H1 (cell line): ENCODE results near the gene TAS2R16. TPM values are rescaled to one million over a fixed set of nuclear protein-coding genes. Genes with fewer than 3 reads are reported as not detected.

ENCODE experiments used
- CTCF ChIA-PET: fragments of 300-600 bp; sonication (Branson Sonifier 250); formaldehyde crosslinking; loops from one replicate; lab custom pipeline; 2021; ENCODE audit not compliant: partially characterized antibody; lab: Charles Lee
- POLR2A ChIA-PET: fragments of 300-600 bp; sonication (Branson Sonifier 250); formaldehyde crosslinking; loops from one replicate; lab custom pipeline; 2021; ENCODE audit warnings: inconsistent platforms; ENCODE audit not compliant: partially characterized antibody; lab: Charles Lee
- DNase-seq, 2 experiments: peaks; one replicate each; pipeline versions ENCODE4 v3.0.0 to v3.0.0-alpha.2; 2010 to 2022; ENCODE audit warnings: low spot score in 2 of 2, low read depth in 1 of 2, mixed read lengths in 1 of 2
- FAIRE-seq: peaks from 2 replicates; lab custom pipeline; 2011; peaks lifted over from hg19 to GRCh38; lab: Jason Lieb, UNC
- H2AFZ ChIP-seq: 2 replicates; pipeline ENCODE4 v1.8.1; 2012; ENCODE audit warnings: low read length, inconsistent platforms
- H2AK5ac ChIP-seq: 2 replicates; pipeline ENCODE4 v1.6.1; 2013; ENCODE audit warnings: low read depth, low read length
- H2BK120ac ChIP-seq: replicated peaks from 2 replicates; pipeline ENCODE3; 2013; ENCODE audit warnings: low read depth, low read length, inconsistent platforms
- H2BK12ac ChIP-seq: 2 replicates; pipeline ENCODE4 v1.6.1; 2013; ENCODE audit warnings: low read depth, low read length
- H2BK15ac ChIP-seq: 2 replicates; pipeline ENCODE4 v1.6.1; 2013; ENCODE audit warnings: low read length
- H2BK20ac ChIP-seq: 2 replicates; pipeline ENCODE4 v1.6.1; 2013; ENCODE audit warnings: low read length
- H2BK5ac ChIP-seq: 2 replicates; pipeline ENCODE4 v1.6.1; 2013; ENCODE audit warnings: low read depth, low read length
- H3K14ac ChIP-seq: 2 replicates; pipeline ENCODE4 v1.6.1; 2013; ENCODE audit warnings: inconsistent platforms; ENCODE audit not compliant: insufficient read length
- H3K18ac ChIP-seq: 2 replicates; pipeline ENCODE4 v1.6.1; 2013; ENCODE audit warnings: low read length; ENCODE audit errors: extremely low read depth
- H3K23ac ChIP-seq: 2 replicates; pipeline ENCODE4 v1.6.1; 2013; ENCODE audit warnings: inconsistent platforms; ENCODE audit not compliant: insufficient read length
- H3K23me2 ChIP-seq: 2 replicates; pipeline ENCODE4 v1.6.1; 2013; ENCODE audit warnings: low read depth, low read length
- H3K27ac ChIP-seq: 2 replicates; pipeline ENCODE4 v1.6.1; 2011; ENCODE audit warnings: low read depth, low read length, inconsistent platforms
- H3K27me3 ChIP-seq, 4 experiments: replicated peaks in 1 of 4; 1 replicate in 1 of 4; 2 replicates in 3 of 4; pipeline versions ENCODE4 v1.6.1 to v1.8.1; 2011 to 2013; ENCODE audit warnings: low read length in 3 of 4, mild to moderate bottlenecking in 3 of 4, inconsistent platforms in 2 of 4, mixed read lengths in 2 of 4, moderate library complexity in 1 of 4; ENCODE audit not compliant: control insufficient read depth in 3 of 4, insufficient read depth in 3 of 4; ENCODE audit errors: extremely low read depth in 1 of 4
- H3K36me3 ChIP-seq, 4 experiments: 2 replicates each; pipeline versions ENCODE4 v1.6.1 to v1.8.1; 2011 to 2013; ENCODE audit warnings: mild to moderate bottlenecking in 4 of 4, low read length in 3 of 4, moderate library complexity in 2 of 4, control low read depth in 1 of 4, inconsistent platforms in 1 of 4; ENCODE audit not compliant: insufficient read depth in 4 of 4, control insufficient read depth in 2 of 4
- H3K4ac ChIP-seq: replicated peaks from 2 replicates; pipeline ENCODE3; 2013; ENCODE audit warnings: low read length, low read depth, mixed read lengths, inconsistent platforms; ENCODE audit not compliant: insufficient read length
- H3K4me1 ChIP-seq, 4 experiments: replicated peaks in 1 of 4; 1 replicate in 1 of 4; 2 replicates in 3 of 4; pipeline versions ENCODE4 v1.6.1 to v1.8.1; 2011 to 2013; ENCODE audit warnings: low read length in 3 of 4, inconsistent platforms in 2 of 4, mixed read lengths in 1 of 4; ENCODE audit not compliant: insufficient read depth in 4 of 4, control insufficient read depth in 3 of 4
- H3K4me2 ChIP-seq, 2 experiments: 2 replicates each; pipeline versions ENCODE4 v1.6.1 to v1.8.1; 2011 to 2013; ENCODE audit warnings: low read depth in 2 of 2, low read length in 2 of 2, control low read depth in 1 of 2, inconsistent platforms in 1 of 2, mild to moderate bottlenecking in 1 of 2; ENCODE audit not compliant: insufficient read depth in 1 of 2
- H3K4me3 ChIP-seq, 4 experiments: fragments of 200-600, 300-600 bp in 1 of 4; sonication (generic), shearing (Covaris generic), sonication (Bioruptor Twin) in 1 of 4; 2 replicates each; pipeline versions ENCODE4 v1.5.1 to v1.8.1; 2011 to 2016; ENCODE audit warnings: low read length in 4 of 4, low read depth in 3 of 4, control low read depth in 2 of 4, inconsistent platforms in 2 of 4, mild to moderate bottlenecking in 2 of 4, mixed read lengths in 1 of 4, moderate library complexity in 1 of 4; ENCODE audit not compliant: insufficient read depth in 2 of 4; ENCODE audit errors: extremely low read depth in 1 of 4
- H3K56ac ChIP-seq: replicated peaks from 2 replicates; pipeline ENCODE3; 2013; ENCODE audit warnings: low read depth, mild to moderate bottlenecking, mixed read lengths, low read length, inconsistent platforms; ENCODE audit not compliant: insufficient read length
- H3K79me1 ChIP-seq: 2 replicates; pipeline ENCODE4 v1.6.1; 2013; ENCODE audit warnings: low read depth, low read length, control low read depth
- H3K79me2 ChIP-seq, 2 experiments: 2 replicates each; pipeline versions ENCODE4 v1.6.1 to v1.8.1; 2012 to 2013; ENCODE audit warnings: low read length in 2 of 2, mild to moderate bottlenecking in 2 of 2, inconsistent platforms in 1 of 2; ENCODE audit not compliant: insufficient read depth in 2 of 2, control insufficient read depth in 1 of 2
- H3K9ac ChIP-seq, 4 experiments: replicated peaks in 1 of 4; 1 replicate in 1 of 4; 2 replicates in 3 of 4; pipeline versions ENCODE4 v1.6.1 to v1.8.1; 2011 to 2013; ENCODE audit warnings: low read depth in 3 of 4, low read length in 3 of 4, control low read depth in 2 of 4, mild to moderate bottlenecking in 2 of 4, moderate library complexity in 2 of 4, inconsistent platforms in 1 of 4; ENCODE audit errors: extremely low read depth in 1 of 4
- H3K9me3 ChIP-seq, 2 experiments: 2 replicates each; pipeline versions ENCODE4 v1.6.1 to v1.8.1; 2012 to 2013; ENCODE audit warnings: mild to moderate bottlenecking in 2 of 2, moderate library complexity in 2 of 2, control low read depth in 1 of 2, inconsistent platforms in 1 of 2, low read depth in 1 of 2, low read length in 1 of 2, mixed read lengths in 1 of 2; ENCODE audit not compliant: insufficient read depth in 2 of 2
- H4K20me1 ChIP-seq, 2 experiments: replicated peaks in 1 of 2; 2 replicates each; pipeline versions ENCODE3 to v1.8.1; 2011 to 2013; ENCODE audit warnings: inconsistent platforms in 2 of 2, low read length in 2 of 2, mild to moderate bottlenecking in 1 of 2; ENCODE audit not compliant: insufficient read depth in 2 of 2, control insufficient read depth in 1 of 2
- H4K5ac ChIP-seq: 2 replicates; pipeline ENCODE4 v1.6.1; 2013; ENCODE audit warnings: low read length, low read depth, mixed read lengths, inconsistent platforms; ENCODE audit not compliant: insufficient read length
- H4K8ac ChIP-seq: 2 replicates; pipeline ENCODE4 v1.8.0; 2013; ENCODE audit warnings: mild to moderate bottlenecking, moderate library complexity, low read length, inconsistent platforms; ENCODE audit not compliant: insufficient read depth; ENCODE audit errors: extremely low read depth
- H4K91ac ChIP-seq: replicated peaks from 2 replicates; pipeline ENCODE3; 2013; ENCODE audit warnings: low read length, mixed read lengths, inconsistent platforms; ENCODE audit not compliant: insufficient read length
- CTCF ChIP-seq, 3 experiments: IDR thresholded peaks; 1 replicate in 2 of 3; 2 replicates in 1 of 3; pipeline versions ENCODE4 v1.5.1 to v1.6.1; 2011; ENCODE audit warnings: low read length in 3 of 3, mild to moderate bottlenecking in 3 of 3, inconsistent platforms in 2 of 3, low read depth in 1 of 3, moderate library complexity in 1 of 3; ENCODE audit not compliant: insufficient read depth in 1 of 3; ENCODE audit errors: control extremely low read depth in 1 of 3
- KDM1A ChIP-seq: fragments of 200-600, 300-600 bp; sonication (generic); IDR thresholded peaks from 2 replicates; pipeline ENCODE4 v1.7.1; 2016; ENCODE audit warnings: mild to moderate bottlenecking, low read length, borderline replicate concordance
- KDM4A ChIP-seq: IDR thresholded peaks from one replicate; pipeline ENCODE4 v1.7.1; 2012; ENCODE audit warnings: low read depth, mild to moderate bottlenecking, moderate library complexity, low read length, inconsistent platforms; ENCODE audit not compliant: severe bottlenecking
- TAF7 ChIP-seq: optimal IDR thresholded peaks from 2 replicates; pipeline ENCODE3; 2011; ENCODE audit warnings: low read depth, mild to moderate bottlenecking, inconsistent platforms, low read length, moderate library complexity, borderline replicate concordance
- TBP ChIP-seq: IDR thresholded peaks from 2 replicates; pipeline ENCODE4 v1.6.1; 2011; ENCODE audit warnings: low read depth, low read length, improper control_type of control experiment
- polyA plus RNA-seq, 7 experiments: library from polyadenylated mRNA; depleted of rRNA in 3 of 7; stranded (reverse) in 5 of 7; unstranded in 2 of 7; fragments of >200 nt in 5 of 7; fragments of 200-250 nt in 2 of 7; gene quantifications; 1 replicate in 5 of 7; 2 replicates in 1 of 7; 4 replicates in 1 of 7; pipeline versions ENCODE4 v1.2.1 to v1.2.3, GENCODE V29; 2011 to 2013; ENCODE audit warnings: missing spikeins in 2 of 7, mixed read lengths in 2 of 7
- total RNA-seq: library from RNA; stranded (reverse); fragmentation: NEBNext Ultra II Directional; extraction: Animal tissue kit (Norgen Biotek cat#: 25700); gene quantifications from 2 replicates; pipeline ENCODE4 v1.2.1, GENCODE V29; 2021

The TAS2R16 gene
- total and polyA plus RNA-seq, 2 of the 8 experiments (the other 6 are each of a cell fraction or from before 2014, with no cell fraction given): not detected

GRCh38 chr7:123023126-123023525 lies 27.6 kb upstream of the TAS2R16 start:
- Histone ChIP-seq H3K4me2 (no peak overlapping the region), H3K4me1 (no peaks in the 10 kb centered on the region), H2BK12ac (no peak overlapping the region), H2BK20ac (no peak overlapping the region), H4K20me1 (no peaks in the 10 kb centered on the region), H3K23me2 (no peaks in the 10 kb centered on the region), H3K56ac (no peak overlapping the region), H3K4ac (no peak overlapping the region), H3K9ac (no peak overlapping the region), H2BK15ac (no peak overlapping the region), H3K23ac (no peak overlapping the region), H3K79me2 (no peaks in the 10 kb centered on the region), H4K8ac (no peak overlapping the region), H3K27ac (no peak overlapping the region), H3K79me1 (no peaks in the 10 kb centered on the region), H2BK5ac (no peak overlapping the region), H2AK5ac (no peak overlapping the region), H3K9me3 (no peaks in the 10 kb centered on the region), H2AFZ (no peak overlapping the region), H4K5ac (no peak overlapping the region), H3K4me3 (no peak overlapping the region), H4K91ac (no peak overlapping the region), H3K27me3 (no peaks in the 10 kb centered on the region), H3K14ac (no peak overlapping the region), H2BK120ac (no peak overlapping the region), H3K18ac (no peak overlapping the region), H3K36me3 (no peaks in the 10 kb centered on the region)
- TF ChIP-seq TAF7 (no peak), KDM4A (no peak), TBP (no peak), CTCF (IDR thresholded peaks at IDR 0.05; ENCODE audit: control extremely low read depth in 1 of 3, insufficient read depth in 1 of 3, low read depth in 1 of 3, low read length in 3 of 3) (no peak), KDM1A (no peak)
- DNase-seq (no peak), FAIRE-seq (no peak)
- CTCF ChIA-PET: no interaction called here
- POLR2A ChIA-PET: no interaction called here
